ENCODE results near the gene PSMC4.

PSMC4 gene

DNA sequence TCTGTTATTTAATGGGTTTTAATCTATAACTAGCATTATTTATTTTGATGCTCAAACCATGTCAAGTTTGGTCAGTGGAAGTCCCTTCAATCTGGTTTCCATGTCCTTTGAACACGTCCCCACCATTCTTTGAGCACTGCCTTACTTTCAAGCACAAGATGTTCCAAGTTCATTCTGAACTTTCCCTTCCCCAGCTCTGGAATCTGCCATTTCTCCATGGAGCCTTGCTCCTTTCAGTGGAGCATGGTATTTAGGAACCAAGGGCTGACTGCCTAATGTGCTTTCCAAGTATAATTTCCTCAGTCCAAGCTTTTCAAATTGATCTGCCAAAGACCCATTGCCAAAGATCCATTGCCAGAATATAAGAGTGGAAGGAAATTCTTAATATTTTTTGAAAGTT is 24.8 kb downstream of the PSMC4 start:
- DNase-seq, result no peak

- DNase-seq, result no peak
Observed at GRCh38 chr19:39996218-39996810, 25.3 kb downstream of the PSMC4 start.

- peak; percentile 86 for DNase-seq
Observed at GRCh38 chr19:39996811-39997637, 26.1 kb downstream of the PSMC4 start, which contains the start of gene ZNF546. Gene ZNF546, plus strand, starts transcription at chr19:39997060. Its CDS starts 1,267 bp downstream, at chr19:39998327.

GRCh38 chr19:39997638-39998216 is 26.8 kb downstream of the PSMC4 start:
- no peak for DNase-seq

DNA sequence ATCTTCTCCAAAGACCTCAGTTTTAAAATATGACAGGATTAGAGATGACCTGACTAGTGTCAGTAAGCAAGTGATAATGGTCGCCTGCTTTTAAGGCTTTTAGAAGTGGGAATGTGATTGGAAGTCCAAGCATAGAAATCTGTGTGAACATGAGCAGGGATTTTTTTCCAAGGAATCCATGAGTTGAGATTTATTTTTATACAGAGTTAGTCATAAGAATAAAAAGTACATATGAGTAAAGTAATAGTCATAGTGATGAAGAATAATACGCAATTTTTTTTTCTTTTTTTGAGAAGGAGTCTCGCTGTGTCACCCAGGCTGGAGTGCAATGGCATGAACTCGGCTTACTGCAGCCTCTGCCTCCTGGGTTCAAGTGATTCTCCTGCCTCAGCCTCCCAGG is 27.5 kb downstream of the PSMC4 start:
- no peak for DNase-seq

- no peak for DNase-seq
Observed at GRCh38 chr19:40005691-40006272, 34.8 kb downstream of the PSMC4 start.

DNA sequence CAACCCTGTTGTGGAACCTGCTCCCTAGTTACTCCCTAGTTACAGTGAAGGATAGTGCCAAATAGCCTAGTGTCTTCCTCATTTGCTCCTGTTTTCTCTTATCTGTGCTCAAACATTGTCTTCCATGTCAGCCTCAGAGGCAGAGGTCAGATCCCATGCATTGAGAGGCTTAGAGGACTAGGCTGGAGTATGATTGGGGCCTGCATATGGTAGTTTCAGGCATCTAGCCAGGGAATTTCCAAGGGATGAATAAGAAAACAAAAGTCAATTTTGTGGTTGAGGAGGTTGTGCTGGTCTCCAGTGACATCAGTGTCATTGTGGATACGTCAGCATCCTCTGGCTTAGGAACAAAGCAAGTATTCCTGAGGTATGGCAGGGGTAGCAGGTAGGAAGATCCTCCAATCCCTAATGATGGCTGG is 35.3 kb downstream of the PSMC4 start:
- DNase-seq, result no peak

GRCh38 chr19:40009674-40010073 is 38.7 kb downstream of the PSMC4 start:
- DNase-seq, result no peak

DNA sequence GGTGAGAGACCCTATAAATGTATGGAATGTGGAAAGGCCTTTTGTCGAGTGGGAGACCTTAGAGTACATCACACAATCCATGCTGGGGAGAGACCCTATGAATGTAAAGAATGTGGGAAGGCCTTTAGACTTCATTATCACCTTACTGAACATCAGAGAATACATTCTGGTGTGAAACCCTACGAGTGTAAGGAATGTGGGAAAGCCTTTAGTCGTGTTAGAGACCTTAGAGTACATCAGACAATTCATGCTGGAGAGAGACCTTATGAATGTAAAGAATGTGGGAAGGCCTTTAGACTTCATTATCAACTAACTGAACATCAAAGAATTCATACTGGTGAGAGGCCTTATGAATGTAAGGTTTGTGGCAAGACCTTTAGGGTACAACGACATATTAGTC is 43.0 kb downstream of the PSMC4 start:
- DNase-seq, result no peak

GRCh38 chr19:40023969-40024368 is 53.0 kb downstream of the PSMC4 start:
- no peak for DNase-seq

- DNase-seq, result no peak
Observed at GRCh38 chr19:40025938-40026596, 55.1 kb downstream of the PSMC4 start.

DNA sequence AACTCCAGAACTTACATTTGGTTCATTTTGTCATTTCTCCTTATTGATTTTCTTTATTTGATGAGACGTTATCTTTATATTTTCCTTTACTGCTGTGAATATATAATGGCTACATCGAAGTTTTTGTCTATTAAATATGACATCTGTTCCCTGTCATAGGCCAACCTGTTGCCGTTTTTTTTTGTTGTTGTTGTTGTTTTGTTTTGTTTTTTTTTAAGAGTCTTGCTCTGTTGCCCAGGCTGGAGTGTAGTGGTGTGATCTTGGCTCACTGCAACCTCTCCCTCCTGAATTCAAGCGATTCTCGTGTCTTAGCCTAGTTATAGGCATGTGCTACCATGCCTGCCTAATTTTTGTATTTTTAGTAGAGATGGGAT is 55.6 kb downstream of the PSMC4 start:
- no peak for DNase-seq

All from activated CD4-positive, alpha-beta T cell treated with anti-CD3 and anti-CD28 coated beads for 1 hour (primary cell).